ENCODE data around the gene DDRGK1. TPM values are rescaled to one million over a fixed set of nuclear protein-coding genes. Genes with fewer than 3 reads are reported as not detected.
A peak's percentile ranks its signal among the peaks of the same experiment; 100 is the strongest.

Gene DDRGK1
- 33.9 TPM for polyA plus RNA-seq (ENCODE audit: insufficient read length)

- peak; percentile 89 for DNase-seq
These were observed at the start of gene DDRGK1 for GRCh38 chr20:3204124-3204794. Gene DDRGK1 (minus strand): TSS chr20:3204682. CDS start chr20:3204627, 55 bp downstream.

- no peak for DNase-seq
These were observed 47.3 kb upstream of the DDRGK1 start for GRCh38 chr20:3251806-3252205.

- DNase-seq: no peak
These were observed 45.6 kb upstream of the DDRGK1 start for GRCh38 chr20:3250091-3250504.

- DNase-seq: no peak
These were observed 44.5 kb upstream of the DDRGK1 start for GRCh38 chr20:3248993-3249347.

- DNase-seq: peak; percentile 38
These were observed 43.9 kb upstream of the DDRGK1 start for GRCh38 chr20:3248167-3248992.

- DNase-seq: no peak
These were observed 43.2 kb upstream of the DDRGK1 start for GRCh38 chr20:3247638-3248037.

GRCh38 chr20:3246682-3247081 is 42.2 kb upstream of the DDRGK1 start:
- DNase-seq: no peak

GRCh38 chr20:3245711-3246110 is 41.2 kb upstream of the DDRGK1 start:
- DNase-seq: no peak

GRCh38 chr20:3245156-3245555 is 40.7 kb upstream of the DDRGK1 start:
- DNase-seq: no peak

- no peak for DNase-seq
These were observed 40.1 kb upstream of the DDRGK1 start for GRCh38 chr20:3244613-3245012.

GRCh38 chr20:3243718-3244358 is 39.4 kb upstream of the DDRGK1 start:
- no peak for DNase-seq

GRCh38 chr20:3242172-3242692 is 37.8 kb upstream of the DDRGK1 start:
- no peak for DNase-seq

GRCh38 chr20:3240776-3241363 is 36.4 kb upstream of the DDRGK1 start:
- no peak for DNase-seq

- no peak for DNase-seq
These were observed 35.6 kb upstream of the DDRGK1 start for GRCh38 chr20:3239867-3240775.

- no peak for DNase-seq
These were observed 34.8 kb upstream of the DDRGK1 start, which contains the start of gene SLC4A11 for GRCh38 chr20:3239026-3239866. Gene SLC4A11 (minus strand): TSS chr20:3239190. CDS start chr20:3239137, 53 bp downstream.

GRCh38 chr20:3238616-3239025 is 34.1 kb upstream of the DDRGK1 start:
- no peak for DNase-seq

GRCh38 chr20:3237958-3238615 is 33.6 kb upstream of the DDRGK1 start:
- no peak for DNase-seq

GRCh38 chr20:3237011-3237957 is 32.8 kb upstream of the DDRGK1 start:
- DNase-seq: no peak
